Measurements from ENCODE around the gene BCAR1. TPM values are rescaled to one million over a fixed set of nuclear protein-coding genes. Genes with fewer than 3 reads are reported as not detected.

BCAR1 gene
- total and polyA plus RNA-seq, 2 of the 13 experiments (the other 11 are each of a cell fraction or from before 2014, with no cell fraction given): 48.1 to 51.7 TPM

DNA sequence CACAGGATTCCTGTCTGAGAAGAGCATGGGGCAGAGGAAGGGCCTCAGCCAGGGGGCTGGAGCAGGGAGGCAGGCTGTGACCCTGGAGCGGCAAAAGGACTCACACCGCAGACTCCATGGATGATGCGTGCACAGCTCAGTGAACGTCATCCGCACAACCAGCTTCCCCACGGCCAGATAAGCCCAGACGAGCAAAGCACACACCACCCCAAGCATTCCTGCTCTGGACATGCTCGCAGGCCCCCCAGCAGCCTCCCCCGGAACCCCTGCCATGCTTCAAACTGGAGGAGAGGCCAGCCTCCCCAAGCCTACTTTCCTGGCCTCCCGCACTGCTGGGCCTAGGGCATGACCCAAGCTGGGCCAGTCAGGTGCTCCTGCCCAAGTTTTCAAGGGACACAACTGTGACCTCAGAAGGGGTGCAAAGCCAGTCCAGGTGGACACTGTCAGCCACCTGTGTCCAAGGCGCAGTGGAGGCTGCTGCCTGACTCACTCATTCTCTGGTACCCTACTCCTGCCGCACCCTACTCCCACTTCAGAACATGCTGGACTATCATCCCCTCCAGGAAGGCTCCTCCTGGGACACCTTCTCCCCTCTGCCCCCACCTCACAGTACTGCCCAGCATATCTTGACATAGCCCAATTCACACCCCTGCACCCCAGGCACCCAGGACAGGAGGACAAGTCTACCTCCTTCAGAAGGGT lies 4.8 kb downstream of the BCAR1 start (continued):
- TF ChIP-seq EZH2 (conservative IDR thresholded peaks at IDR 0.05; ENCODE audit: low read depth, low read length) (no peak), ZNF572 (CRISPR knock-in tag; IDR thresholded peaks at IDR 0.05) (no peak), ZNF777 (CRISPR knock-in tag; IDR thresholded peaks at IDR 0.05) (no peak), KDM5A (IDR thresholded peaks at IDR 0.05; ENCODE audit: borderline replicate concordance, low read length) (no peak), BCL6 (CRISPR knock-in tag; IDR thresholded peaks at IDR 0.05) (no peak), ADNP (CRISPR knock-in tag; IDR thresholded peaks at IDR 0.05) (0 out of 2 replicates have a peak, but pooled peaks have one; percentile 29), ZNF253 (CRISPR knock-in tag; IDR thresholded peaks at IDR 0.05; ENCODE audit: borderline replicate concordance) (no peak), JUND (CRISPR knock-in tag; IDR thresholded peaks at IDR 0.05) (no peak), RBFOX2 (IDR thresholded peaks at IDR 0.05; ENCODE audit: low read depth, low read length) (peak; percentile 60), ZNF761 (CRISPR knock-in tag; conservative IDR thresholded peaks at IDR 0.05) (no peak), ZNF431 (CRISPR knock-in tag; IDR thresholded peaks at IDR 0.05; ENCODE audit: borderline replicate concordance, low read depth) (no peak), POLR2AphosphoS2 (IDR thresholded peaks at IDR 0.05; ENCODE audit: low read depth, low read length) (no peak; the same call in 1 of the 2 replicates), RFX1 (IDR thresholded peaks at IDR 0.05) (no peak), AGO2 (optimal IDR thresholded peaks at IDR 0.05; ENCODE audit: low read depth, low read length) (peak; percentile 61), ZNF672 (CRISPR knock-in tag; IDR thresholded peaks at IDR 0.05) (0 out of 2 replicates have a peak, but pooled peaks have one; percentile 27), ZNF772 (CRISPR knock-in tag; IDR thresholded peaks at IDR 0.05) (no peak), ZBTB38 (CRISPR knock-in tag; IDR thresholded peaks at IDR 0.05) (peak; percentile 99), REL (CRISPR knock-in tag; conservative IDR thresholded peaks at IDR 0.05) (no peak), CHD4 (IDR thresholded peaks at IDR 0.05; ENCODE audit: borderline replicate concordance, low read length) (no peak)
- TF ChIP-seq, protein P1, sequence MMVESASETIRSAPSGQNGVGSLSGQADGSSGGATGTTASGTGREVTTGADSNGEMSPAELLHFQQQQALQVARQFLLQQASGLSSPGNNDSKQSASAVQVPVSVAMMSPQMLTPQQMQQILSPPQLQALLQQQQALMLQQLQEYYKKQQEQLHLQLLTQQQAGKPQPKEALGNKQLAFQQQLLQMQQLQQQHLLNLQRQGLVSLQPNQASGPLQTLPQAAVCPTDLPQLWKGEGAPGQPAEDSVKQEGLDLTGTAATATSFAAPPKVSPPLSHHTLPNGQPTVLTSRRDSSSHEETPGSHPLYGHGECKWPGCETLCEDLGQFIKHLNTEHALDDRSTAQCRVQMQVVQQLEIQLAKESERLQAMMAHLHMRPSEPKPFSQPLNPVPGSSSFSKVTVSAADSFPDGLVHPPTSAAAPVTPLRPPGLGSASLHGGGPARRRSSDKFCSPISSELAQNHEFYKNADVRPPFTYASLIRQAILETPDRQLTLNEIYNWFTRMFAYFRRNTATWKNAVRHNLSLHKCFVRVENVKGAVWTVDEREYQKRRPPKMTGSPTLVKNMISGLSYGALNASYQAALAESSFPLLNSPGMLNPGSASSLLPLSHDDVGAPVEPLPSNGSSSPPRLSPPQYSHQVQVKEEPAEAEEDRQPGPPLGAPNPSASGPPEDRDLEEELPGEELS (CRISPR knock-in tag; IDR thresholded peaks at IDR 0.05): 0 out of 2 replicates have a peak, but pooled peaks have one; percentile 28
- TF ChIP-seq, protein P2, sequence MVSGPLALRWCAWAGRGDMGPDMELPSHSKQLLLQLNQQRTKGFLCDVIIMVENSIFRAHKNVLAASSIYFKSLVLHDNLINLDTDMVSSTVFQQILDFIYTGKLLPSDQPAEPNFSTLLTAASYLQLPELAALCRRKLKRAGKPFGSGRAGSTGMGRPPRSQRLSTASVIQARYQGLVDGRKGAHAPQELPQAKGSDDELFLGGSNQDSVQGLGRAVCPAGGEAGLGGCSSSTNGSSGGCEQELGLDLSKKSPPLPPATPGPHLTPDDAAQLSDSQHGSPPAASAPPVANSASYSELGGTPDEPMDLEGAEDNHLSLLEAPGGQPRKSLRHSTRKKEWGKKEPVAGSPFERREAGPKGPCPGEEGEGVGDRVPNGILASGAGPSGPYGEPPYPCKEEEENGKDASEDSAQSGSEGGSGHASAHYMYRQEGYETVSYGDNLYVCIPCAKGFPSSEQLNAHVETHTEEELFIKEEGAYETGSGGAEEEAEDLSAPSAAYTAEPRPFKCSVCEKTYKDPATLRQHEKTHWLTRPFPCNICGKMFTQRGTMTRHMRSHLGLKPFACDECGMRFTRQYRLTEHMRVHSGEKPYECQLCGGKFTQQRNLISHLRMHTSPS (CRISPR knock-in tag; IDR thresholded peaks at IDR 0.05; ENCODE audit: low read depth): no peak
- TF ChIP-seq, protein P3, sequence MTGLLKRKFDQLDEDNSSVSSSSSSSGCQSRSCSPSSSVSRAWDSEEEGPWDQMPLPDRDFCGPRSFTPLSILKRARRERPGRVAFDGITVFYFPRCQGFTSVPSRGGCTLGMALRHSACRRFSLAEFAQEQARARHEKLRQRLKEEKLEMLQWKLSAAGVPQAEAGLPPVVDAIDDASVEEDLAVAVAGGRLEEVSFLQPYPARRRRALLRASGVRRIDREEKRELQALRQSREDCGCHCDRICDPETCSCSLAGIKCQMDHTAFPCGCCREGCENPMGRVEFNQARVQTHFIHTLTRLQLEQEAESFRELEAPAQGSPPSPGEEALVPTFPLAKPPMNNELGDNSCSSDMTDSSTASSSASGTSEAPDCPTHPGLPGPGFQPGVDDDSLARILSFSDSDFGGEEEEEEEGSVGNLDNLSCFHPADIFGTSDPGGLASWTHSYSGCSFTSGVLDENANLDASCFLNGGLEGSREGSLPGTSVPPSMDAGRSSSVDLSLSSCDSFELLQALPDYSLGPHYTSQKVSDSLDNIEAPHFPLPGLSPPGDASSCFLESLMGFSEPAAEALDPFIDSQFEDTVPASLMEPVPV (CRISPR knock-in tag; IDR thresholded peaks at IDR 0.05): no peak
- TF ChIP-seq, protein P4, sequence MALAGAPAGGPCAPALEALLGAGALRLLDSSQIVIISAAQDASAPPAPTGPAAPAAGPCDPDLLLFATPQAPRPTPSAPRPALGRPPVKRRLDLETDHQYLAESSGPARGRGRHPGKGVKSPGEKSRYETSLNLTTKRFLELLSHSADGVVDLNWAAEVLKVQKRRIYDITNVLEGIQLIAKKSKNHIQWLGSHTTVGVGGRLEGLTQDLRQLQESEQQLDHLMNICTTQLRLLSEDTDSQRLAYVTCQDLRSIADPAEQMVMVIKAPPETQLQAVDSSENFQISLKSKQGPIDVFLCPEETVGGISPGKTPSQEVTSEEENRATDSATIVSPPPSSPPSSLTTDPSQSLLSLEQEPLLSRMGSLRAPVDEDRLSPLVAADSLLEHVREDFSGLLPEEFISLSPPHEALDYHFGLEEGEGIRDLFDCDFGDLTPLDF (CRISPR knock-in tag; IDR thresholded peaks at IDR 0.05): no peak

All from HepG2 (cell line).